Measurements from ENCODE around the gene MORN1. TPM values are rescaled to one million over a fixed set of nuclear protein-coding genes. Genes with fewer than 3 reads are reported as not detected.

MORN1 gene
- total and polyA plus RNA-seq, 9 of the 15 experiments (the other 6 are each of a cell fraction or from before 2014, with no cell fraction given), result 0.24 to 9.3 (median 4.2) TPM

DNA sequence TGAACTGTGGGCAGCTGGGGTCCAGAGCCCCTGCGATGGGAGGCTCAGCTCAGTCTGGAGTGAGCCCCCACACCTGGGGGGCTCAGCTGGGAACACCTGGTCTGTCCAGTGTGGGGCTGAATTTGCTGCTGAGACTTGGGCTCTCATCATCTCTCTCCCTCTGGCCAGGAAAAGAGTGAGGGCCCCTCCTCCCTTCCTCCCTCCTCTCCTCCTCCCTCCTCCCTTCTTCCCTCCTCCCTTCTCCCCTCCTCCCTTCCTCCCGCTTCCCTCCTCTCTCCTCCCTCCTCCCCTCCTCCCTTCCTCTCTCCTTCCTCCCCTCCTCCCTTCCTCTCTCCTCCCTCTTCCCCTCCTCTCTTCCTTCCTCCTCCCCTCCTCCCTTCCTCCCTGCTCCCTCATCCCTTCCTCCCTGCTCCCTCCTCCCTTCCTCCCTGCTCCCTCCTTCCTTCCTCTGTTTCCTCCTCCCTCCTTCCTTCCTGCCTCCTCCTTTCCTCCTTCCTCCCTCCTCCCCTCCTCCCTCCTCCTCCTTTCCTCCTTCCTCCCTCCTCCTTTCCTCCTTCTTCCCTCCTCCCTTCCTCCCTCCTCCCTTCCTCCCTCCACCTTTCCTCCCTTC is 44.5 kb upstream of the MORN1 start:
- no peak overlapping the region for H2AFZ ChIP-seq (ENCODE audit: low read depth, low read length)
- TF ChIP-seq PCBP1 (IDR thresholded peaks at IDR 0.05; ENCODE audit: low read depth, low read length, poor library complexity, severe bottlenecking), result peak; percentile 19
- no peak for TF ChIP-seq ZNF23 (CRISPR knock-in tag; IDR thresholded peaks at IDR 0.05)
- TF ChIP-seq, protein P1, sequence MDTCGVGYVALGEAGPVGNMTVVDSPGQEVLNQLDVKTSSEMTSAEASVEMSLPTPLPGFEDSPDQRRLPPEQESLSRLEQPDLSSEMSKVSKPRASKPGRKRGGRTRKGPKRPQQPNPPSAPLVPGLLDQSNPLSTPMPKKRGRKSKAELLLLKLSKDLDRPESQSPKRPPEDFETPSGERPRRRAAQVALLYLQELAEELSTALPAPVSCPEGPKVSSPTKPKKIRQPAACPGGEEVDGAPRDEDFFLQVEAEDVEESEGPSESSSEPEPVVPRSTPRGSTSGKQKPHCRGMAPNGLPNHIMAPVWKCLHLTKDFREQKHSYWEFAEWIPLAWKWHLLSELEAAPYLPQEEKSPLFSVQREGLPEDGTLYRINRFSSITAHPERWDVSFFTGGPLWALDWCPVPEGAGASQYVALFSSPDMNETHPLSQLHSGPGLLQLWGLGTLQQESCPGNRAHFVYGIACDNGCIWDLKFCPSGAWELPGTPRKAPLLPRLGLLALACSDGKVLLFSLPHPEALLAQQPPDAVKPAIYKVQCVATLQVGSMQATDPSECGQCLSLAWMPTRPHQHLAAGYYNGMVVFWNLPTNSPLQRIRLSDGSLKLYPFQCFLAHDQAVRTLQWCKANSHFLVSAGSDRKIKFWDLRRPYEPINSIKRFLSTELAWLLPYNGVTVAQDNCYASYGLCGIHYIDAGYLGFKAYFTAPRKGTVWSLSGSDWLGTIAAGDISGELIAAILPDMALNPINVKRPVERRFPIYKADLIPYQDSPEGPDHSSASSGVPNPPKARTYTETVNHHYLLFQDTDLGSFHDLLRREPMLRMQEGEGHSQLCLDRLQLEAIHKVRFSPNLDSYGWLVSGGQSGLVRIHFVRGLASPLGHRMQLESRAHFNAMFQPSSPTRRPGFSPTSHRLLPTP (IDR thresholded peaks at IDR 0.05; ENCODE audit: borderline replicate concordance, extremely low read depth, insufficient read length), result no peak
- no peak for TF ChIP-seq ZNF121 (CRISPR knock-in tag; conservative IDR thresholded peaks at IDR 0.05)
- TF ChIP-seq ZNF263 (CRISPR knock-in tag; IDR thresholded peaks at IDR 0.05; ENCODE audit: borderline replicate concordance), result peak; percentile 99
- no peak for TF ChIP-seq MYC (IDR thresholded peaks at IDR 0.05; ENCODE audit: low read depth, low read length)
- TF ChIP-seq MYC (CRISPR knock-in tag; IDR thresholded peaks at IDR 0.05; ENCODE audit: borderline replicate concordance, low read depth), result no peak
- no peak for TF ChIP-seq FOXK1 (CRISPR knock-in tag; IDR thresholded peaks at IDR 0.05; ENCODE audit: borderline replicate concordance)
- TF ChIP-seq, protein P2, sequence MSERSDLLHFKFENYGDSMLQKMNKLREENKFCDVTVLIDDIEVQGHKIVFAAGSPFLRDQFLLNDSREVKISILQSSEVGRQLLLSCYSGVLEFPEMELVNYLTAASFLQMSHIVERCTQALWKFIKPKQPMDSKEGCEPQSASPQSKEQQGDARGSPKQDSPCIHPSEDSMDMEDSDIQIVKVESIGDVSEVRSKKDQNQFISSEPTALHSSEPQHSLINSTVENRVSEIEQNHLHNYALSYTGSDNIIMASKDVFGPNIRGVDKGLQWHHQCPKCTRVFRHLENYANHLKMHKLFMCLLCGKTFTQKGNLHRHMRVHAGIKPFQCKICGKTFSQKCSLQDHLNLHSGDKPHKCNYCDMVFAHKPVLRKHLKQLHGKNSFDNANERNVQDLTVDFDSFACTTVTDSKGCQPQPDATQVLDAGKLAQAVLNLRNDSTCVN (CRISPR knock-in tag; IDR thresholded peaks at IDR 0.05), result no peak
- ATAC-seq (no peak), DNase-seq (ENCODE audit: extremely low read depth in 1 of 4, low spot score in 3 of 4) (no peak), FAIRE-seq (no peak)
- no peaks in the 10 kb centered on the region for H3K79me2 ChIP-seq (ENCODE audit: control insufficient read depth, insufficient read depth, low read length)
- peaks cover 24 to 73% of the 10 kb centered on the region in 2 experiments for H3K27me3 ChIP-seq (ENCODE audit: control insufficient read depth in 2 of 2, insufficient read depth in 2 of 2, low read length in 2 of 2)
- no peak overlapping the region for H3K4me2 ChIP-seq (ENCODE audit: insufficient read depth, low read length)
- H3K4me3 ChIP-seq, result no peak overlapping the region
- no peak overlapping the region; a peak in 1 of 4 replicates for H3K9ac ChIP-seq (ENCODE audit: insufficient read depth in 1 of 2, low read depth in 2 of 2, low read length in 2 of 2)
- intact Hi-C loops (cut with micrococcal nuclease), result no loop called here
- peaks cover 0 to 36% of the 10 kb centered on the region in 2 experiments; a peak in 2 of 5 replicates for H3K4me1 ChIP-seq (replicated peaks in 1 of 2; ENCODE audit: control insufficient read depth in 2 of 2, insufficient read depth in 2 of 2, low read length in 2 of 2)
- in situ Hi-C loops (cut with MboI), result no loop called here
- ChIA-PET POLR2A (interaction anchor here (0.5 kb wide), 1 partner anchor 148 kb away, joined by 3 read pairs; no protein-coding TSS in a partner anchor), CTCF (ENCODE audit: low intra/inter-chr PET ratio) (no interaction called here)
- H3K9me1 ChIP-seq (ENCODE audit: control insufficient read depth, insufficient read depth, low read length), result no peaks in the 10 kb centered on the region
- H3K36me3 ChIP-seq (ENCODE audit: control insufficient read depth, insufficient read depth, low read length), result no peaks in the 10 kb centered on the region
- no peaks in the 10 kb centered on the region for H3K9me3 ChIP-seq (replicated peaks; ENCODE audit: control insufficient read depth, insufficient read depth, low read depth, low read length)
- H4K20me1 ChIP-seq (replicated peaks; ENCODE audit: control insufficient read depth, insufficient read depth, low read length), result no peaks in the 10 kb centered on the region
- WGBS (ENCODE audit: insufficient coverage, low coverage, missing lambda C conversion rate), result no CpG with 5 or more reads among the region's 2 CpGs
- no TSS peak for BruUV-seq (replicated peaks)
- H3K27ac ChIP-seq (ENCODE audit: extremely low read depth, low read depth, low read length), result no peak overlapping the region

All from K562 (cell line).